Sigmoid colon (tissue), 7 donors: ENCODE data around the gene MRTFA. TPM values are rescaled to one million over a fixed set of nuclear protein-coding genes. Genes with fewer than 3 reads are reported as not detected.

Experiments used
- DNase-seq: peaks from one replicate; pipeline ENCODE4 v3.0.0-alpha.2; 2019
- H3K27ac ChIP-seq, 4 donors: fragments of 200-600 bp; sonication (generic); one replicate each; pipeline ENCODE4 v1.5.1; 2016 to 2019; ENCODE audit warnings: mild to moderate bottlenecking in 1 of 4
- H3K27me3 ChIP-seq, 3 donors: fragments of 200-600 bp; sonication (generic); one replicate each; pipeline ENCODE4 v1.5.1; 2019; ENCODE audit warnings: mild to moderate bottlenecking in 1 of 3
- H3K36me3 ChIP-seq, 4 donors: fragments of 200-600 bp; sonication (generic); one replicate each; pipeline ENCODE4 v1.5.1; 2016 to 2019
- H3K4me1 ChIP-seq, 4 donors: fragments of 200-600 bp; sonication (generic); one replicate each; pipeline ENCODE4 v1.5.1; 2017 to 2019
- H3K4me3 ChIP-seq, 4 donors: fragments of 200-600 bp; sonication (generic); one replicate each; pipeline ENCODE4 v1.5.1; 2017 to 2019; ENCODE audit warnings: mild to moderate bottlenecking in 2 of 4, moderate library complexity in 1 of 4
- H3K9me3 ChIP-seq, 4 donors: fragments of 200-600 bp in 3 of 4; sonication (generic) in 3 of 4; one replicate each; pipeline versions ENCODE4 v1.5.1 to v1.6.1; 2013 to 2019
- EP300 ChIP-seq, 4 donors: sonication (generic); formaldehyde crosslinking; IDR thresholded peaks; one replicate each; pipeline ENCODE4 v1.6.1; 2017; ENCODE audit warnings: antibody characterized with exemption in 4 of 4
- POLR2A ChIP-seq, 2 donors: fragments of 450-650 bp; IDR thresholded peaks; one replicate each; pipeline ENCODE4 v1.6.1; 2016; ENCODE audit warnings: antibody characterized with exemption in 2 of 2, mild to moderate bottlenecking in 2 of 2, moderate library complexity in 2 of 2
- POLR2AphosphoS5 ChIP-seq, 4 donors: sonication (generic); formaldehyde crosslinking; IDR thresholded peaks; one replicate each; pipeline ENCODE4 v1.6.1; 2017; ENCODE audit warnings: antibody characterized with exemption in 4 of 4
- WGBS, 2 donors: extraction: QIAGEN DNeasy Blood & Tissue Kit; methylation state at CpG; one replicate each; pipeline ENCODE4 v1.1.7; 2013; 5-methylcytosine and 5-hydroxymethylcytosine counted together
- intact Hi-C: fragments of 100-400 bp; cut with DNase I; formaldehyde crosslinking; loops from one replicate; pipeline ENCODE4 v1.15.1; 2023
- polyA plus RNA-seq, 3 donors: library from polyadenylated mRNA; stranded (reverse); fragments of 200-250 nt; gene quantifications; one replicate each; pipeline ENCODE4 v1.2.3, GENCODE V29; 2013
- total RNA-seq, 4 donors: library from RNA; depleted of rRNA; stranded (reverse); fragments of >200 nt; gene quantifications; one replicate each; pipeline ENCODE4 v1.1.0, GENCODE V29; 2016
- TF ChIP-seq, protein P1 (sequence below), 4 experiments: fragments of 450-650 bp in 3 of 4; fragments of 200-600 bp in 1 of 4; IDR thresholded peaks; one replicate each; pipeline ENCODE4 v1.5.1; 2016 to 2019; ENCODE audit warnings: antibody characterized with exemption in 4 of 4, mild to moderate bottlenecking in 3 of 4, moderate library complexity in 2 of 4
- donor health status: healthy with polysubstance abuse.
- donor health status: Bipolar disorder and iron deficiency.
- donor health status: healthy.

MRTFA gene
- total and polyA plus RNA-seq, 7 donors, result 10.8 to 104 (median 29.2) TPM

DNA sequence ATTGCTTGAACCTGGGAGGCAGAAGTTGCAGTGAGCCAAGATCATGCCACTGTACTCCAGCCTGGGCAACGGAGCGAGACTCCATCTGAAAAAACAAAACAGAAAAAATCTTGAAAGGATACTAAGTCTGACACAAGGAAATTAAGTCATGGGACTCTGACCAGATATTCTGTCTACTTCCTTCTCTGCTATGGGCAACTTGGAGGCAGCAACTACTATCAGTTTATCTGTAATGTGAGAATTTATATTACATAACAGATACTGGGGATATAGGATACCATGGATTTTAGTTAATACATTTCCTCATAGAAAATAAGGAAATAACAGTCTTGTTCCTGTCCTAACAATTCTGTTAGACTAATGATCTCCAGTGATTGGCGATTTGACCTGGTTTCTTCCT is 267.7 kb downstream of the MRTFA start:
- no peaks in the 10 kb centered on the region for H3K9me3 ChIP-seq
- DNase-seq, result no peak
- intact Hi-C loops, result no loop called here
- H3K27me3 ChIP-seq, result no peaks in the 10 kb centered on the region
- no peak overlapping the region for H3K27ac ChIP-seq
- 89 to 94% methylated on average over 3 of the region's 3 CpGs for WGBS, 2 donors
- no peak for TF ChIP-seq POLR2AphosphoS5 (IDR thresholded peaks at IDR 0.05)
- no peak for TF ChIP-seq EP300 (IDR thresholded peaks at IDR 0.05)
- TF ChIP-seq, protein P1, sequence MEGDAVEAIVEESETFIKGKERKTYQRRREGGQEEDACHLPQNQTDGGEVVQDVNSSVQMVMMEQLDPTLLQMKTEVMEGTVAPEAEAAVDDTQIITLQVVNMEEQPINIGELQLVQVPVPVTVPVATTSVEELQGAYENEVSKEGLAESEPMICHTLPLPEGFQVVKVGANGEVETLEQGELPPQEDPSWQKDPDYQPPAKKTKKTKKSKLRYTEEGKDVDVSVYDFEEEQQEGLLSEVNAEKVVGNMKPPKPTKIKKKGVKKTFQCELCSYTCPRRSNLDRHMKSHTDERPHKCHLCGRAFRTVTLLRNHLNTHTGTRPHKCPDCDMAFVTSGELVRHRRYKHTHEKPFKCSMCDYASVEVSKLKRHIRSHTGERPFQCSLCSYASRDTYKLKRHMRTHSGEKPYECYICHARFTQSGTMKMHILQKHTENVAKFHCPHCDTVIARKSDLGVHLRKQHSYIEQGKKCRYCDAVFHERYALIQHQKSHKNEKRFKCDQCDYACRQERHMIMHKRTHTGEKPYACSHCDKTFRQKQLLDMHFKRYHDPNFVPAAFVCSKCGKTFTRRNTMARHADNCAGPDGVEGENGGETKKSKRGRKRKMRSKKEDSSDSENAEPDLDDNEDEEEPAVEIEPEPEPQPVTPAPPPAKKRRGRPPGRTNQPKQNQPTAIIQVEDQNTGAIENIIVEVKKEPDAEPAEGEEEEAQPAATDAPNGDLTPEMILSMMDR (IDR thresholded peaks at IDR 0.05), result no peak
- no peak for TF ChIP-seq POLR2A (IDR thresholded peaks at IDR 0.05)
- H3K36me3 ChIP-seq, result peaks cover 23 to 51% (median 29%) of the 10 kb centered on the region in 4 donors
- peaks cover 0 to 23% (median 14%) of the 10 kb centered on the region in 4 donors for H3K4me1 ChIP-seq
- no peak overlapping the region for H3K4me3 ChIP-seq

DNA sequence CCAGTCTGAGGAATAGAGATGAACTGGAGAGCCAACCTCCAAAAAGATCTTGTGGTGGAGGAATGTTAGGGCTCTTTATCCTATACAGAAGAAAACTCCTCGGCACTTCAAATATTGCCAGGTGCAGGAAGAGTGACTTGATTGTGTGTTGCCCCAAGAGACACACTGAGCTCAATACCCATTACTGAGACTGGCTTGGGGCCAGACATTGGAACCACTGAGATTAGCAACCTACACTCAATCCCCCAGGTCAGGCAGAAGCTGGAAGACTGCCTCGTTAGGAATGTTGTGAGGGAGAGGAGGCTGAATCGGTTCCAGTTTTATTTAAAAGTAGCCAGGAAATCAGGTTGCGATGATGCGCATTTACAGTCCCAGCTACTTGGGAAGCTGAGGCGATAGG is 268.5 kb downstream of the MRTFA start:
- no peak overlapping the region for H3K4me3 ChIP-seq
- intact Hi-C loops, result no loop called here
- WGBS, 2 donors, result 64 to 81% methylated on average over 6 of the region's 6 CpGs
- peaks cover 27 to 60% (median 35%) of the 10 kb centered on the region in 4 donors for H3K36me3 ChIP-seq
- TF ChIP-seq, protein P1 (IDR thresholded peaks at IDR 0.05), result no peak
- no peak for TF ChIP-seq POLR2A (IDR thresholded peaks at IDR 0.05)
- TF ChIP-seq EP300 (IDR thresholded peaks at IDR 0.05), result no peak
- no peak for TF ChIP-seq POLR2AphosphoS5 (IDR thresholded peaks at IDR 0.05)
- DNase-seq, result no peak
- no peaks in the 10 kb centered on the region for H3K9me3 ChIP-seq
- H3K27me3 ChIP-seq, result no peaks in the 10 kb centered on the region
- no peak overlapping the region for H3K27ac ChIP-seq
- peaks cover 0 to 20% (median 13%) of the 10 kb centered on the region in 4 donors for H3K4me1 ChIP-seq

DNA sequence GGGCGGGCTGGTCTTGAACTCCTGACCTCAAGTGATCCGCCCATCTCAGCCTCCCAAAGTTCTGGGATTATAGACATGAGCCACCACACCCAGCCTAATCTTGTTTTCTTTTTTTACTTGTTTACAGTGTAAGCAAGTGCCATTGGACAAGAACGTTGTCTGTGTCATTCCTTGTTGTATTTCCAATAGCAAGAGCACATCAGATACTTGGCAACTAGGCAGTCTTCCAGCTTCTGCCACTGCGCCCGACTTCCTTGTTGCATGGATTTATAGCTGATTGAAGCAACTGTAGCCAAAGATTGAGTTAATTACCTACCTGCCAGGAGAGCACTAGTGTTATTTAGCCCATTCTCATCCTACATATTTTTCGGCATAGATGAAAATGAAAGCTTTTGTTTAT is 269.2 kb downstream of the MRTFA start:
- no peak for DNase-seq
- peaks cover 0 to 13% (median 7%) of the 10 kb centered on the region in 4 donors for H3K4me1 ChIP-seq
- WGBS, 2 donors, result 15 to 68% methylated on average over 6 of the region's 6 CpGs
- no peak overlapping the region for H3K27ac ChIP-seq
- TF ChIP-seq POLR2A (IDR thresholded peaks at IDR 0.05) (no peak), EP300 (IDR thresholded peaks at IDR 0.05) (no peak), POLR2AphosphoS5 (IDR thresholded peaks at IDR 0.05) (no peak)
- TF ChIP-seq, protein P1 (IDR thresholded peaks at IDR 0.05), result no peak
- no peak overlapping the region for H3K4me3 ChIP-seq
- H3K9me3 ChIP-seq, result no peaks in the 10 kb centered on the region
- intact Hi-C loops, result no loop called here
- no peaks in the 10 kb centered on the region for H3K27me3 ChIP-seq
- H3K36me3 ChIP-seq, result peaks cover 34 to 66% (median 42%) of the 10 kb centered on the region in 4 donors

DNA sequence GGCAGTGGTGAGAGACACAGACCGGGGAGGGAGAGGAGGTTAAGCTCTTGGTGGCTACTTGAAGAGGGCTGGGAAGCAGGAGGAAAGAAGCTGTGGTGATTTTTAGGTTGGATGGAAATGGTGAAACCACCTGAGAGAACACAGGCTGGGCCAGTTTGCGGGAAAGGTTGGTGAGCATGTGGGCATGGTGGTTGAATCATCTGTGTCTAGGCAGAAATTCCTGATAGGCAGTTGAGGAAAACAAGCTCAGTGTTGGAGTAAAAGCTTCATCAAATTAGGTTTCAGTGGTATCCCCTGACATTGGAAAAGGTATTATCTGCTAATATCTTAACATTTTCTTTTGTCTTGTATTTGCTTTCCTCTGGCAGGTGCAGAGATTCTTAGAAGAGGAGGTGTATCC is 270.5 kb downstream of the MRTFA start:
- WGBS, 2 donors, result 97 to 99% methylated on average over 2 of the region's 2 CpGs
- TF ChIP-seq EP300 (IDR thresholded peaks at IDR 0.05) (no peak), POLR2AphosphoS5 (IDR thresholded peaks at IDR 0.05) (no peak), POLR2A (IDR thresholded peaks at IDR 0.05) (no peak)
- TF ChIP-seq, protein P1 (IDR thresholded peaks at IDR 0.05), result no peak
- Histone ChIP-seq H3K36me3 (peaks cover 46 to 79% (median 54%) of the 10 kb centered on the region in 4 donors), H3K9me3 (no peaks in the 10 kb centered on the region), H3K27me3 (no peaks in the 10 kb centered on the region), H3K4me1 (peaks cover 0 to 3% (median 1%) of the 10 kb centered on the region in 4 donors), H3K27ac (no peak overlapping the region), H3K4me3 (no peak overlapping the region)
- no peak for DNase-seq
- intact Hi-C loops, result no loop called here

DNA sequence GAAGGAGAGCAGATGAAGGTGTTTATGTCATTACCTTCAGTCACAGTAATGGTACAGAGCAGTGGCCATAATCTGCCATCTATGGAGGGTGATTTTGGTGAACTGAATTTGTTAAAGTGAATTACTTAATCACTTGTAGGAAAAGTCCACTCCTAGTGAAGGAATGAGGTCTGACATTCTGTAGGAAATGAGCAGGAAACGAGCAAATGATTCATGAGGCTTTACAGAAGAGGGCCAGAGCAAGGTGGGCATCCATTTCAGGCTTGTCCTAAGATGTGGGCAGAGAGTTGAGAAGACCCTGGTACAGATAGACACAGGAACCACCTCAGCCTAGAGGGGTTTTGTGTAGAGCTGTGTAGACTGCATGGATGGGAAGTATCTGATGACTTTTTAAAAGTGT is 272.1 kb downstream of the MRTFA start:
- 80 to 86% methylated on average over 1 of the region's 1 CpG for WGBS, 2 donors
- no peaks in the 10 kb centered on the region for H3K4me1 ChIP-seq
- DNase-seq, result no peak
- no peaks in the 10 kb centered on the region for H3K27me3 ChIP-seq
- H3K27ac ChIP-seq, result no peak overlapping the region
- H3K9me3 ChIP-seq, result no peaks in the 10 kb centered on the region
- intact Hi-C loops, result no loop called here
- TF ChIP-seq POLR2AphosphoS5 (IDR thresholded peaks at IDR 0.05) (no peak), POLR2A (IDR thresholded peaks at IDR 0.05) (no peak), EP300 (IDR thresholded peaks at IDR 0.05) (no peak)
- TF ChIP-seq, protein P1 (IDR thresholded peaks at IDR 0.05), result no peak
- H3K36me3 ChIP-seq, result peaks cover 57 to 95% (median 70%) of the 10 kb centered on the region in 4 donors
- no peak overlapping the region for H3K4me3 ChIP-seq
